ENCODE measurements around the gene HIPK4. TPM values are rescaled to one million over a fixed set of nuclear protein-coding genes. Genes with fewer than 3 reads are reported as not detected.

The HIPK4 gene
- total and polyA plus RNA-seq, 9 of the 15 experiments (the other 6 are each of a cell fraction or from before 2014, with no cell fraction given), result 0.06 to 0.09 TPM; not detected in 7

DNA sequence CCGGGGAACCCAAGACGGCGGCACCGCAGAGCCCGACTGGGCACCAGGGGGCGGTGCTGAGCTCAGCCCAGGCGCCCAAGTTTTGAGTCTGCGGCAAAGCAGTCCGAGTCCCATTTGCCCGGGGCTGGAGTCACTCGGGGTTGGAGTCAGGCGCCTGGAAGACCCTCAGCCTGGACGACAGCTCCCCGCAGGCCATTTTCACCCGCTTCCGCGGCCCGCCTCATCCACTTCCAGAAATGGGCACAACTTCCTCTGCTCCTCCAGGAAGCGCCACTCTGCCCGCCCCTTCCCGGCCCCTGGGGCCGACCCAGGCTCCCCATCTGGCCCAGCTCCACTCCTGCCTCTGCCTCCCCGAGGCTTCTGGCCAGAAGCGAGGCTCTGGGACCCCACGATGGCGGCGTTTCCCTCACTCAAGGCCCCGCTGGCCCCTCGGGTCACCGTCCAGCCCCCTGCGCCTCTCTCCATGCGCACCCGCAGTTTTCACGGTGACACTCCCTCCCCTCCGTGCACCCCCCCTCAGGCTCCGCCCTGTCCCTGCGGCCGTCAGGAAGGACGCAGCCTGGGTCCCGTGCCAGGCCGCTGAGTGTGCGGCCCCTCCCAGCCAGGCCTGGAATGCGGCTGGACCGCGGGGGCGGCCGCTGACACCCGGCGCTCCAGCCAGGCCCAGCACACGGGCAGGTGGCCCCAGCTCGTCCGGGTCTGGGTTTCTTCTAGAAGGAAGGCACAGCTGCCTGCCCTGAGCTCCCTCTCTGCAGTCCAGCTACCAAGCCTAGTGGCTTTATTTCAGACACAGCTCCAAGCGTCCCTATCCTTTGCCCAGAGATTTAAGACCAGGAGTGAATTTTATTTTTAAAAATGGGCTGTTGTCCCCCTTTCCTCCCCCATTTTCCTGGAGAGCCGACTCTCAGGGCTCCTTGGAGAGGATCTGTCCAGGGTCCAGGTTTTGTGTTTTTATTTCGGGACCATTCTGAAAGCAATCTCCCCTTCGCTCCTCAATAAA lies 31.1 kb upstream of the HIPK4 start (continued):
- TF ChIP-seq ATF1 (CRISPR knock-in tag; IDR thresholded peaks at IDR 0.05) (no peak), ATF1 (tag; IDR thresholded peaks at IDR 0.05) (peak; percentile 84), TCF7 (IDR thresholded peaks at IDR 0.05; ENCODE audit: borderline replicate concordance) (no peak), ARHGAP35 (IDR thresholded peaks at IDR 0.05; ENCODE audit: partially characterized antibody) (no peak), RCOR1 (IDR thresholded peaks at IDR 0.05; ENCODE audit: borderline replicate concordance in 1 of 2, low read depth in 2 of 2, low read length in 2 of 2) (peak; percentile 33 to 78; a peak in 2 of 4 replicates), SNIP1 (IDR thresholded peaks at IDR 0.05; ENCODE audit: low read depth) (no peak), FOXP1 (CRISPR knock-in tag; IDR thresholded peaks at IDR 0.05) (no peak), ZNF512 (tag; IDR thresholded peaks at IDR 0.05) (no peak), ZC3H11A (IDR thresholded peaks at IDR 0.05; ENCODE audit: low read depth, low read length) (no peak), KAT8 (IDR thresholded peaks at IDR 0.05; ENCODE audit: low read depth) (no peak), ZNF184 (CRISPR knock-in tag; IDR thresholded peaks at IDR 0.05) (no peak), KDM1A (IDR thresholded peaks at IDR 0.05) (no peak), NCOA4 (IDR thresholded peaks at IDR 0.05; ENCODE audit: partially characterized antibody) (no peak), MIER1 (IDR thresholded peaks at IDR 0.05; ENCODE audit: low read depth) (no peak), YBX1 (IDR thresholded peaks at IDR 0.05) (no peak), ZNF274 (IDR thresholded peaks at IDR 0.05; ENCODE audit: borderline replicate concordance, low read depth, low read length) (no peak; the same call in 1 of the 2 replicates), EGR1 (conservative IDR thresholded peaks at IDR 0.05) (peak; percentile 98), E2F4 (CRISPR knock-in tag; IDR thresholded peaks at IDR 0.05; ENCODE audit: low read depth) (no peak), ZNF282 (CRISPR knock-in tag; IDR thresholded peaks at IDR 0.05) (no peak; the same call in 1 of the 2 replicates), CC2D1A (IDR thresholded peaks at IDR 0.05) (peak; percentile 79), MTF1 (CRISPR knock-in tag; IDR thresholded peaks at IDR 0.05; ENCODE audit: borderline replicate concordance) (no peak), CBX5 (IDR thresholded peaks at IDR 0.05; ENCODE audit: borderline replicate concordance, low read depth) (peak; percentile 12; the same call in 1 of the 2 replicates)
- TF ChIP-seq, protein P1, sequence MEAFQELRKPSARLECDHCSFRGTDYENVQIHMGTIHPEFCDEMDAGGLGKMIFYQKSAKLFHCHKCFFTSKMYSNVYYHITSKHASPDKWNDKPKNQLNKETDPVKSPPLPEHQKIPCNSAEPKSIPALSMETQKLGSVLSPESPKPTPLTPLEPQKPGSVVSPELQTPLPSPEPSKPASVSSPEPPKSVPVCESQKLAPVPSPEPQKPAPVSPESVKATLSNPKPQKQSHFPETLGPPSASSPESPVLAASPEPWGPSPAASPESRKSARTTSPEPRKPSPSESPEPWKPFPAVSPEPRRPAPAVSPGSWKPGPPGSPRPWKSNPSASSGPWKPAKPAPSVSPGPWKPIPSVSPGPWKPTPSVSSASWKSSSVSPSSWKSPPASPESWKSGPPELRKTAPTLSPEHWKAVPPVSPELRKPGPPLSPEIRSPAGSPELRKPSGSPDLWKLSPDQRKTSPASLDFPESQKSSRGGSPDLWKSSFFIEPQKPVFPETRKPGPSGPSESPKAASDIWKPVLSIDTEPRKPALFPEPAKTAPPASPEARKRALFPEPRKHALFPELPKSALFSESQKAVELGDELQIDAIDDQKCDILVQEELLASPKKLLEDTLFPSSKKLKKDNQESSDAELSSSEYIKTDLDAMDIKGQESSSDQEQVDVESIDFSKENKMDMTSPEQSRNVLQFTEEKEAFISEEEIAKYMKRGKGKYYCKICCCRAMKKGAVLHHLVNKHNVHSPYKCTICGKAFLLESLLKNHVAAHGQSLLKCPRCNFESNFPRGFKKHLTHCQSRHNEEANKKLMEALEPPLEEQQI (IDR thresholded peaks at IDR 0.05), result no peak

Data from K562 (cell line).